WTC11 (cell line): ENCODE data around the gene BABAM2. TPM values are rescaled to one million over a fixed set of nuclear protein-coding genes. Genes with fewer than 3 reads are reported as not detected.

Experiments used
- ATAC-seq: fragments of 200-7000 bp; cut with Tn5 transposase; 2 replicates; pipeline ENCODE4 v1.10.0; 2021; ENCODE audit warnings: mild to moderate bottlenecking, moderate library complexity
- CTCF ChIA-PET: fragments of 300-600 bp; sonication (Branson Sonifier 250); formaldehyde crosslinking; loops from one replicate; lab custom pipeline; 2021; ENCODE audit warnings: antibody characterized with exemption; lab: Charles Lee
- POLR2A ChIA-PET: fragments of 350-600 bp; sonication (Branson Sonifier 250); formaldehyde crosslinking; loops from one replicate; lab custom pipeline; 2021; ENCODE audit warnings: antibody characterized with exemption; lab: Charles Lee
- DNase-seq: peaks from one replicate; pipeline ENCODE4 v3.0.0; 2021; ENCODE audit warnings: low spot score
- H3K27ac Mint-ChIP-seq: 2 replicates; pipeline ENCODE4 v1.8.0; 2021; ENCODE audit warnings: mixed read lengths
- H3K27me3 Mint-ChIP-seq: 2 replicates; pipeline ENCODE4 v1.8.0; 2021; ENCODE audit warnings: low read depth, mild to moderate bottlenecking, moderate library complexity, mixed read lengths
- H3K36me3 Mint-ChIP-seq: 2 replicates; pipeline ENCODE4 v1.8.0; 2021; ENCODE audit warnings: mixed read lengths
- H3K4me1 Mint-ChIP-seq: 2 replicates; pipeline ENCODE4 v1.8.0; 2022; ENCODE audit warnings: mixed read lengths
- H3K4me3 Mint-ChIP-seq: 2 replicates; pipeline ENCODE4 v1.8.0; 2021; ENCODE audit warnings: mild to moderate bottlenecking, moderate library complexity, mixed read lengths
- H3K9me3 Mint-ChIP-seq: 2 replicates; pipeline ENCODE4 v1.8.0; 2021; ENCODE audit warnings: mixed read lengths
- CTCF ChIP-seq: fragments of 200-600 bp; IDR thresholded peaks from 2 replicates; pipeline ENCODE4 v1.8.0; 2022; ENCODE audit warnings: antibody characterized with exemption
- ETV6 ChIP-seq: sonication (generic); formaldehyde crosslinking; IDR thresholded peaks from 2 replicates; pipeline ENCODE4 v1.8.1; 2022; ENCODE audit warnings: mild to moderate bottlenecking, missing genetic modification reagents
- JUN ChIP-seq: sonication (generic); formaldehyde crosslinking; IDR thresholded peaks from 2 replicates; pipeline ENCODE4 v1.8.0; 2023; ENCODE audit warnings: mild to moderate bottlenecking, missing genetic modification reagents
- SMAD3 ChIP-seq: sonication (generic); formaldehyde crosslinking; IDR thresholded peaks from 2 replicates; pipeline ENCODE4 v1.8.0; 2022; ENCODE audit warnings: missing genetic modification reagents, mild to moderate bottlenecking, borderline replicate concordance
- SMAD4 ChIP-seq: sonication (generic); formaldehyde crosslinking; IDR thresholded peaks from 2 replicates; pipeline ENCODE4 v1.8.0; 2022; ENCODE audit warnings: mild to moderate bottlenecking, missing genetic modification reagents
- ZNF416 ChIP-seq: fragments of 250-450 bp; sonication (Bioruptor Pico); IDR thresholded peaks from 2 replicates; pipeline ENCODE4 v1.9.0; 2021; ENCODE audit warnings: mild to moderate bottlenecking, inconsistent platforms
- ZNF671 ChIP-seq: fragments of 250-450 bp; sonication (Bioruptor Pico); IDR thresholded peaks from 2 replicates; pipeline ENCODE4 v1.8.0; 2021; ENCODE audit warnings: mild to moderate bottlenecking
- total RNA-seq: library from RNA; stranded (reverse); gene quantifications from 3 replicates; pipeline ENCODE4 v1.2.3, GENCODE V29; 2021
- TF ChIP-seq, protein P1 (sequence below): sonication (generic); formaldehyde crosslinking; IDR thresholded peaks from 2 replicates; pipeline ENCODE4 v1.8.0; 2023; ENCODE audit warnings: missing genetic modification reagents, mild to moderate bottlenecking, borderline replicate concordance
- TF ChIP-seq, protein P2 (sequence below): sonication (generic); formaldehyde crosslinking; IDR thresholded peaks from 2 replicates; pipeline ENCODE4 v1.8.0; 2023; ENCODE audit warnings: mild to moderate bottlenecking, missing genetic modification reagents
- TF ChIP-seq, protein P3 (sequence below): sonication (generic); formaldehyde crosslinking; IDR thresholded peaks from 2 replicates; pipeline ENCODE4 v1.8.1; 2023; ENCODE audit warnings: mild to moderate bottlenecking, missing genetic modification reagents
- TF ChIP-seq, protein P4 (sequence below): sonication (generic); formaldehyde crosslinking; IDR thresholded peaks from 2 replicates; pipeline ENCODE4 v1.8.1; 2022; ENCODE audit warnings: mild to moderate bottlenecking, moderate library complexity, missing genetic modification reagents
- TF ChIP-seq, protein P5 (sequence below): sonication (generic); formaldehyde crosslinking; IDR thresholded peaks from 2 replicates; pipeline ENCODE4 v1.8.0; 2022; ENCODE audit warnings: mild to moderate bottlenecking, missing genetic modification reagents
- TF ChIP-seq, protein P6 (sequence below): sonication (generic); formaldehyde crosslinking; IDR thresholded peaks from 2 replicates; pipeline ENCODE4 v1.8.0; 2022; ENCODE audit warnings: mild to moderate bottlenecking, missing genetic modification reagents

BABAM2 gene
- total RNA-seq, 1 experiment from 2014 or later, result 16.5 TPM

DNA sequence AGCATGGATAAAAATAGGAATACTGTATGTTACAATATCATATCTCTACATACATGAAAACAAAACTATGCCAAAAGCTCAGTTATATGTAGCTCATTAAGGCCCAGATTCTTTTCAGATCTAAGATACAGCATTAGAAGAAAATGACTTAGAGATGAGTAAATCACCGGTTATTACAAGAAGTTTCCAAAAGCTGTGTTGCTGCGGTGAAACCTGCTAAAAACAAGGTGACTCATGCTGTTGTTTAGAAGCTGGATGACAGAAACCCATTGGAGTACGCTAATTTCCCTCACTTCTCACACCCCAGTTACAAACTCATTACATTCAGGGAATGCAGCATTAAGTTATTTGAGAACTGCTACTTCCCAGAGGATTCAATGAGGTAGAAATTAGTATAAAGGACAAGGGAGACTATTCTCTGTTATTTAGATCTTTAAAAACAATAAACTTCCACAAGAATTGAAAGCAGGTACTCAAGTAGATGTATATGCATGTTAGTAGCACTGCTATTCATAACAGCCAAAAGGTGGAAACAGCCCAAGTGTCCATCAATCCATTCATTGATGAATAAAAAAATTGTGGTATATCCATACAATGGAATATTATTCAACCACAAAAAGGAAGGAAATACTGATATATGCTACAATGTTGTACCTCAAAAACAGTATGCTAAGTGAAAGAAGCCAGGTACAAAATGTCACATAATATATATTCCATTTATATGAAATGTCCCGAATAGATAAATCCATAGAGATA, 32.9 kb upstream of the BABAM2 start:
- H3K4me1 Mint-ChIP-seq, result no peaks in the 10 kb centered on the region
- DNase-seq (no peak), ATAC-seq (no peak)
- ChIA-PET POLR2A (no interaction called here), CTCF (no interaction called here)
- H3K27ac Mint-ChIP-seq, result no peak overlapping the region
- peaks cover 41% of the 10 kb centered on the region for H3K27me3 Mint-ChIP-seq
- H3K36me3 Mint-ChIP-seq, result peaks cover 5% of the 10 kb centered on the region; the same call in 1 of the 2 replicates
- TF ChIP-seq, protein P1, sequence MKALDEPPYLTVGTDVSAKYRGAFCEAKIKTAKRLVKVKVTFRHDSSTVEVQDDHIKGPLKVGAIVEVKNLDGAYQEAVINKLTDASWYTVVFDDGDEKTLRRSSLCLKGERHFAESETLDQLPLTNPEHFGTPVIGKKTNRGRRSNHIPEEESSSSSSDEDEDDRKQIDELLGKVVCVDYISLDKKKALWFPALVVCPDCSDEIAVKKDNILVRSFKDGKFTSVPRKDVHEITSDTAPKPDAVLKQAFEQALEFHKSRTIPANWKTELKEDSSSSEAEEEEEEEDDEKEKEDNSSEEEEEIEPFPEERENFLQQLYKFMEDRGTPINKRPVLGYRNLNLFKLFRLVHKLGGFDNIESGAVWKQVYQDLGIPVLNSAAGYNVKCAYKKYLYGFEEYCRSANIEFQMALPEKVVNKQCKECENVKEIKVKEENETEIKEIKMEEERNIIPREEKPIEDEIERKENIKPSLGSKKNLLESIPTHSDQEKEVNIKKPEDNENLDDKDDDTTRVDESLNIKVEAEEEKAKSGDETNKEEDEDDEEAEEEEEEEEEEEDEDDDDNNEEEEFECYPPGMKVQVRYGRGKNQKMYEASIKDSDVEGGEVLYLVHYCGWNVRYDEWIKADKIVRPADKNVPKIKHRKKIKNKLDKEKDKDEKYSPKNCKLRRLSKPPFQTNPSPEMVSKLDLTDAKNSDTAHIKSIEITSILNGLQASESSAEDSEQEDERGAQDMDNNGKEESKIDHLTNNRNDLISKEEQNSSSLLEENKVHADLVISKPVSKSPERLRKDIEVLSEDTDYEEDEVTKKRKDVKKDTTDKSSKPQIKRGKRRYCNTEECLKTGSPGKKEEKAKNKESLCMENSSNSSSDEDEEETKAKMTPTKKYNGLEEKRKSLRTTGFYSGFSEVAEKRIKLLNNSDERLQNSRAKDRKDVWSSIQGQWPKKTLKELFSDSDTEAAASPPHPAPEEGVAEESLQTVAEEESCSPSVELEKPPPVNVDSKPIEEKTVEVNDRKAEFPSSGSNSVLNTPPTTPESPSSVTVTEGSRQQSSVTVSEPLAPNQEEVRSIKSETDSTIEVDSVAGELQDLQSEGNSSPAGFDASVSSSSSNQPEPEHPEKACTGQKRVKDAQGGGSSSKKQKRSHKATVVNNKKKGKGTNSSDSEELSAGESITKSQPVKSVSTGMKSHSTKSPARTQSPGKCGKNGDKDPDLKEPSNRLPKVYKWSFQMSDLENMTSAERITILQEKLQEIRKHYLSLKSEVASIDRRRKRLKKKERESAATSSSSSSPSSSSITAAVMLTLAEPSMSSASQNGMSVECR (CRISPR knock-in tag), result no peak
- TF ChIP-seq, protein P2, sequence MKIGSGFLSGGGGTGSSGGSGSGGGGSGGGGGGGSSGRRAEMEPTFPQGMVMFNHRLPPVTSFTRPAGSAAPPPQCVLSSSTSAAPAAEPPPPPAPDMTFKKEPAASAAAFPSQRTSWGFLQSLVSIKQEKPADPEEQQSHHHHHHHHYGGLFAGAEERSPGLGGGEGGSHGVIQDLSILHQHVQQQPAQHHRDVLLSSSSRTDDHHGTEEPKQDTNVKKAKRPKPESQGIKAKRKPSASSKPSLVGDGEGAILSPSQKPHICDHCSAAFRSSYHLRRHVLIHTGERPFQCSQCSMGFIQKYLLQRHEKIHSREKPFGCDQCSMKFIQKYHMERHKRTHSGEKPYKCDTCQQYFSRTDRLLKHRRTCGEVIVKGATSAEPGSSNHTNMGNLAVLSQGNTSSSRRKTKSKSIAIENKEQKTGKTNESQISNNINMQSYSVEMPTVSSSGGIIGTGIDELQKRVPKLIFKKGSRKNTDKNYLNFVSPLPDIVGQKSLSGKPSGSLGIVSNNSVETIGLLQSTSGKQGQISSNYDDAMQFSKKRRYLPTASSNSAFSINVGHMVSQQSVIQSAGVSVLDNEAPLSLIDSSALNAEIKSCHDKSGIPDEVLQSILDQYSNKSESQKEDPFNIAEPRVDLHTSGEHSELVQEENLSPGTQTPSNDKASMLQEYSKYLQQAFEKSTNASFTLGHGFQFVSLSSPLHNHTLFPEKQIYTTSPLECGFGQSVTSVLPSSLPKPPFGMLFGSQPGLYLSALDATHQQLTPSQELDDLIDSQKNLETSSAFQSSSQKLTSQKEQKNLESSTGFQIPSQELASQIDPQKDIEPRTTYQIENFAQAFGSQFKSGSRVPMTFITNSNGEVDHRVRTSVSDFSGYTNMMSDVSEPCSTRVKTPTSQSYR (CRISPR knock-in tag), result no peak
- TF ChIP-seq, protein P3, sequence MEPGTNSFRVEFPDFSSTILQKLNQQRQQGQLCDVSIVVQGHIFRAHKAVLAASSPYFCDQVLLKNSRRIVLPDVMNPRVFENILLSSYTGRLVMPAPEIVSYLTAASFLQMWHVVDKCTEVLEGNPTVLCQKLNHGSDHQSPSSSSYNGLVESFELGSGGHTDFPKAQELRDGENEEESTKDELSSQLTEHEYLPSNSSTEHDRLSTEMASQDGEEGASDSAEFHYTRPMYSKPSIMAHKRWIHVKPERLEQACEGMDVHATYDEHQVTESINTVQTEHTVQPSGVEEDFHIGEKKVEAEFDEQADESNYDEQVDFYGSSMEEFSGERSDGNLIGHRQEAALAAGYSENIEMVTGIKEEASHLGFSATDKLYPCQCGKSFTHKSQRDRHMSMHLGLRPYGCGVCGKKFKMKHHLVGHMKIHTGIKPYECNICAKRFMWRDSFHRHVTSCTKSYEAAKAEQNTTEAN (CRISPR knock-in tag), result no peak
- TF ChIP-seq JUN (CRISPR knock-in tag) (no peak), ZNF671 (CRISPR knock-in tag) (no peak), ZNF416 (CRISPR knock-in tag) (no peak), CTCF (no peak), SMAD4 (CRISPR knock-in tag) (no peak), SMAD3 (no peak), ETV6 (CRISPR knock-in tag) (no peak)
- TF ChIP-seq, protein P4, sequence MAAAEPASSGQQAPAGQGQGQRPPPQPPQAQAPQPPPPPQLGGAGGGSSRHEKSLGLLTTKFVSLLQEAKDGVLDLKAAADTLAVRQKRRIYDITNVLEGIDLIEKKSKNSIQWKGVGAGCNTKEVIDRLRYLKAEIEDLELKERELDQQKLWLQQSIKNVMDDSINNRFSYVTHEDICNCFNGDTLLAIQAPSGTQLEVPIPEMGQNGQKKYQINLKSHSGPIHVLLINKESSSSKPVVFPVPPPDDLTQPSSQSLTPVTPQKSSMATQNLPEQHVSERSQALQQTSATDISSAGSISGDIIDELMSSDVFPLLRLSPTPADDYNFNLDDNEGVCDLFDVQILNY, result no peak
- TF ChIP-seq, protein P5, sequence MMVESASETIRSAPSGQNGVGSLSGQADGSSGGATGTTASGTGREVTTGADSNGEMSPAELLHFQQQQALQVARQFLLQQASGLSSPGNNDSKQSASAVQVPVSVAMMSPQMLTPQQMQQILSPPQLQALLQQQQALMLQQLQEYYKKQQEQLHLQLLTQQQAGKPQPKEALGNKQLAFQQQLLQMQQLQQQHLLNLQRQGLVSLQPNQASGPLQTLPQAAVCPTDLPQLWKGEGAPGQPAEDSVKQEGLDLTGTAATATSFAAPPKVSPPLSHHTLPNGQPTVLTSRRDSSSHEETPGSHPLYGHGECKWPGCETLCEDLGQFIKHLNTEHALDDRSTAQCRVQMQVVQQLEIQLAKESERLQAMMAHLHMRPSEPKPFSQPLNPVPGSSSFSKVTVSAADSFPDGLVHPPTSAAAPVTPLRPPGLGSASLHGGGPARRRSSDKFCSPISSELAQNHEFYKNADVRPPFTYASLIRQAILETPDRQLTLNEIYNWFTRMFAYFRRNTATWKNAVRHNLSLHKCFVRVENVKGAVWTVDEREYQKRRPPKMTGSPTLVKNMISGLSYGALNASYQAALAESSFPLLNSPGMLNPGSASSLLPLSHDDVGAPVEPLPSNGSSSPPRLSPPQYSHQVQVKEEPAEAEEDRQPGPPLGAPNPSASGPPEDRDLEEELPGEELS (CRISPR knock-in tag), result no peak
- TF ChIP-seq, protein P6, sequence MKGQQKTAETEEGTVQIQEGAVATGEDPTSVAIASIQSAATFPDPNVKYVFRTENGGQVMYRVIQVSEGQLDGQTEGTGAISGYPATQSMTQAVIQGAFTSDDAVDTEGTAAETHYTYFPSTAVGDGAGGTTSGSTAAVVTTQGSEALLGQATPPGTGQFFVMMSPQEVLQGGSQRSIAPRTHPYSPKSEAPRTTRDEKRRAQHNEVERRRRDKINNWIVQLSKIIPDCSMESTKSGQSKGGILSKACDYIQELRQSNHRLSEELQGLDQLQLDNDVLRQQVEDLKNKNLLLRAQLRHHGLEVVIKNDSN (CRISPR knock-in tag), result no peak
- no peak overlapping the region for H3K4me3 Mint-ChIP-seq
- H3K9me3 Mint-ChIP-seq, result peaks cover 43% of the 10 kb centered on the region
